ENCODE data around the gene SAP30. TPM values are rescaled to one million over a fixed set of nuclear protein-coding genes. Genes with fewer than 3 reads are reported as not detected.
A peak's percentile ranks its signal among the peaks of the same experiment; 100 is the strongest.

The SAP30 gene
- total RNA-seq, 3 donors from 2014 or later (not counting 1 experiment from before 2014, with no cell fraction given), result 2.6 to 9.1 (median 3.1) TPM

- 90% methylated on average over 25 of the region's 26 CpGs for WGBS (ENCODE audit: insufficient coverage)
- intact Hi-C loops (cut with micrococcal nuclease), result loop anchor here (5.0 kb wide), 2 partner anchors 389 to 901 kb away; no protein-coding TSS in a partner anchor
- no peak overlapping the region for H3K4me3 ChIP-seq (ENCODE audit: low read length)
- Mint-ChIP-seq H3K4me1 (peaks cover 0 to 4% of the 10 kb centered on the region in 2 donors), H3K27ac (no peak overlapping the region), H3K4me3 (peak overlapping the region; percentile 21), H3K36me3 (no peaks in the 10 kb centered on the region), H3K27me3 (ENCODE audit: low read depth in 2 of 2) (no peaks in the 10 kb centered on the region), H3K9me3 (no peaks in the 10 kb centered on the region)
- H3K27ac ChIP-seq (ENCODE audit: low read length), result peak overlapping the region; percentile 20
- H3K9me3 ChIP-seq (ENCODE audit: control insufficient read depth, insufficient read depth, low read length), result no peaks in the 10 kb centered on the region
- no peaks in the 10 kb centered on the region for H3K36me3 ChIP-seq (ENCODE audit: control insufficient read depth, insufficient read depth, low read length)
- peaks cover 5% of the 10 kb centered on the region for H3K4me1 ChIP-seq (ENCODE audit: control insufficient read depth, insufficient read depth, low read length)
- DNase-seq (peak in 1 of 2 donors; percentile 12), ATAC-seq (peak in 1 of 3 donors; percentile 55)
- TF ChIP-seq CTCF (IDR thresholded peaks at IDR 0.05), result no peak
- H3K27me3 ChIP-seq (ENCODE audit: control insufficient read depth, insufficient read depth, low read length), result no peaks in the 10 kb centered on the region
Measured at GRCh38 chr4:173415885-173416653, 45.3 kb downstream of the SAP30 start.

GRCh38 chr4:173417833-173418232 lies 47.1 kb downstream of the SAP30 start:
- DNase-seq, result no peak
- no peak for TF ChIP-seq CTCF (IDR thresholded peaks at IDR 0.05)
- no peaks in the 10 kb centered on the region for H3K9me3 ChIP-seq (ENCODE audit: control insufficient read depth, insufficient read depth, low read length)
- H3K27ac ChIP-seq (ENCODE audit: low read length), result no peak overlapping the region
- Mint-ChIP-seq H3K4me1 (peaks cover 0 to 4% of the 10 kb centered on the region in 2 donors), H3K9me3 (no peaks in the 10 kb centered on the region), H3K4me3 (no peak overlapping the region), H3K27ac (no peak overlapping the region), H3K36me3 (no peaks in the 10 kb centered on the region), H3K27me3 (ENCODE audit: low read depth in 2 of 2) (no peaks in the 10 kb centered on the region)
- intact Hi-C loops (cut with micrococcal nuclease), result loop anchor here (1.0 to 5.0 kb wide), 5 partner anchors 99 to 899 kb away; no protein-coding TSS in a partner anchor
- peaks cover 5% of the 10 kb centered on the region for H3K4me1 ChIP-seq (ENCODE audit: control insufficient read depth, insufficient read depth, low read length)
- H3K4me3 ChIP-seq (ENCODE audit: low read length), result no peak overlapping the region
- H3K36me3 ChIP-seq (ENCODE audit: control insufficient read depth, insufficient read depth, low read length), result no peaks in the 10 kb centered on the region
- no peaks in the 10 kb centered on the region for H3K27me3 ChIP-seq (ENCODE audit: control insufficient read depth, insufficient read depth, low read length)
- ATAC-seq, result no peak

- H3K27me3 ChIP-seq (ENCODE audit: control insufficient read depth, insufficient read depth, low read length), result no peaks in the 10 kb centered on the region
- no peak overlapping the region for H3K27ac ChIP-seq (ENCODE audit: low read length)
- H3K27me3 Mint-ChIP-seq (ENCODE audit: low read depth in 2 of 2), result no peaks in the 10 kb centered on the region
- no peaks in the 10 kb centered on the region for H3K36me3 ChIP-seq (ENCODE audit: control insufficient read depth, insufficient read depth, low read length)
- no peaks in the 10 kb centered on the region for H3K9me3 ChIP-seq (ENCODE audit: control insufficient read depth, insufficient read depth, low read length)
- H3K4me1 ChIP-seq (ENCODE audit: control insufficient read depth, insufficient read depth, low read length), result peaks cover 5% of the 10 kb centered on the region
- peaks cover 0 to 4% of the 10 kb centered on the region in 2 donors for H3K4me1 Mint-ChIP-seq
- intact Hi-C loops (cut with micrococcal nuclease), result loop anchor here (5.0 kb wide), 2 partner anchors 391 to 899 kb away; no protein-coding TSS in a partner anchor
- DNase-seq (no peak), ATAC-seq (no peak)
- no CpG with 5 or more reads among the region's 3 CpGs for WGBS (ENCODE audit: insufficient coverage)
- TF ChIP-seq CTCF (IDR thresholded peaks at IDR 0.05), result no peak
- H3K4me3 Mint-ChIP-seq, result no peak overlapping the region
- H3K9me3 Mint-ChIP-seq, result no peaks in the 10 kb centered on the region
- no peak overlapping the region for H3K27ac Mint-ChIP-seq
- H3K4me3 ChIP-seq (ENCODE audit: low read length), result no peak overlapping the region
- H3K36me3 Mint-ChIP-seq, result no peaks in the 10 kb centered on the region
Measured at GRCh38 chr4:173418639-173419038, 47.9 kb downstream of the SAP30 start.

Data from natural killer cell (primary cell).